Fibroblast of lung (primary cell): ENCODE measurements around the gene USP7.

Experiments
- CTCF ChIP-seq, 2 donors: IDR thresholded peaks in 1 of 2; conservative IDR thresholded peaks in 1 of 2; 1 replicate in 1 of 2; 2 replicates in 1 of 2; pipeline ENCODE4 v1.5.1; 2011 to 2012; ENCODE audit warnings: low read length in 2 of 2, control low read depth in 1 of 2, inconsistent platforms in 1 of 2, low read depth in 1 of 2, mild to moderate bottlenecking in 1 of 2
- EZH2 ChIP-seq: IDR thresholded peaks from 2 replicates; pipeline ENCODE4 v1.5.1; 2012; ENCODE audit warnings: low read length, control low read depth, mild to moderate bottlenecking; ENCODE audit errors: missing control alignments

GRCh38 chr16:8848939-8849391 is 114.7 kb downstream of the USP7 start:
- TF ChIP-seq CTCF (conservative IDR thresholded peaks at IDR 0.05 in 1 of 2, IDR thresholded peaks at IDR 0.05 in 1 of 2; ENCODE audit: low read depth in 1 of 2, low read length in 2 of 2) (no peak), EZH2 (no peak)
